K562 (cell line): Measurements from ENCODE around the gene RNF40.
A peak's percentile ranks its signal among the peaks of the same experiment; 100 is the strongest.

ENCODE experiments used
- EGR1 ChIP-seq: fragments of 450-650 bp; conservative IDR thresholded peaks from 2 replicates; pipeline ENCODE4 v1.6.1; 2017; ENCODE audit warnings: mild to moderate bottlenecking
- HMG20A ChIP-seq: fragments of 450-650 bp; formaldehyde crosslinking; conservative IDR thresholded peaks from 2 replicates; pipeline ENCODE4 v1.4.0; 2020; ENCODE audit warnings: mild to moderate bottlenecking, mixed read lengths
- POLR2A ChIP-seq: fragments of 450-650 bp; conservative IDR thresholded peaks from 2 replicates; pipeline ENCODE4 v1.6.1; 2016
- POLR2AphosphoS2 ChIP-seq: IDR thresholded peaks from 2 replicates; pipeline ENCODE4 v1.6.1; 2012; ENCODE audit warnings: low read length, improper control_type of control experiment
- RFX5 ChIP-seq: IDR thresholded peaks from 2 replicates; pipeline ENCODE4 v1.6.1; 2011; ENCODE audit warnings: low read depth, mild to moderate bottlenecking, improper control_type of control experiment, low read length
- ZFP1 ChIP-seq: fragments of 450-650 bp; formaldehyde crosslinking; IDR thresholded peaks from 2 replicates; pipeline ENCODE4 v1.4.0; 2020; ENCODE audit warnings: mild to moderate bottlenecking, mixed read lengths
- TF ChIP-seq, protein P1 (sequence below): sonication (generic); formaldehyde crosslinking; IDR thresholded peaks from 2 replicates; pipeline ENCODE4 v1.8.0; 2022; ENCODE audit warnings: mild to moderate bottlenecking, missing genetic modification reagents
- TF ChIP-seq, protein P2 (sequence below): fragments of 450-650 bp; formaldehyde crosslinking; IDR thresholded peaks from 2 replicates; pipeline ENCODE4 v1.4.0; 2022; ENCODE audit warnings: missing genetic modification characterization
- TF ChIP-seq, protein P3 (sequence below): sonication (generic); formaldehyde crosslinking; IDR thresholded peaks from 2 replicates; pipeline ENCODE4 v1.8.1; 2023; ENCODE audit warnings: mild to moderate bottlenecking, missing genetic modification reagents
- TF ChIP-seq, protein P4 (sequence below), 2 experiments: IDR thresholded peaks in 1 of 2; conservative IDR thresholded peaks in 1 of 2; 2 replicates each; pipeline ENCODE4 v1.6.1; 2016; ENCODE audit warnings: low read depth in 2 of 2, mild to moderate bottlenecking in 1 of 2, missing compliant biosample characterization in 1 of 2, missing genetic modification characterization in 1 of 2, moderate library complexity in 1 of 2

DNA sequence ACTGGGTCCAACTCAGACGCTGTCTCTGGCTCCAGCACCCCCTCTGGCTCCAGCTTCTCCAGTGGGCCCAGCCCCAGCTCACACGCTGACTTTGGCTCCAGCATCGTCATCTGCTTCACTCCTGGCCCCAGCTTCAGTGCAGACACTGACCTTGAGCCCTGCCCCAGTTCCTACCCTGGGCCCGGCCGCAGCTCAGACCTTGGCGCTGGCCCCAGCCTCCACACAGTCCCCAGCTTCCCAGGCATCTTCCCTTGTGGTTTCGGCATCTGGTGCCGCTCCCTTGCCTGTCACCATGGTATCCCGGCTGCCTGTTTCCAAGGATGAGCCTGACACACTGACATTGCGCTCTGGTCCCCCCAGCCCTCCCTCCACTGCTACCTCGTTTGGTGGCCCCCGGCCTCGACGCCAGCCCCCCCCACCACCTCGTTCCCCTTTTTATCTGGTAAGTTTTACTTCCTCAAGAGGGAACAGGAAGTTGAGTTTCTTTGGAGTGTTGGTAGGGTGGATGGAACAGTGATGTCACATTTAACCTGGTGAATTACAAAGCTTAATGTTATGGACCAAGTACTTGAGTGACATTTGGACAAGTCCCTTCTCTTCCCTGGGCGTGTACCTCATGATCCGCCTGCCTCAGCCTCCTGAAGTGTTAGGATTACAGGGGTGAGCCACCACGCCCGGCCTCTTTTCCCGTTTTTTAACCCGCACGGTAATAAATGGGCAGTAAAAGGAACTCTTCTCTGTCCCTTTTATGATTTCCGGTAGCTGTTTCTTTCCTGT lies 37.3 kb upstream of the RNF40 start:
- TF ChIP-seq, protein P1, sequence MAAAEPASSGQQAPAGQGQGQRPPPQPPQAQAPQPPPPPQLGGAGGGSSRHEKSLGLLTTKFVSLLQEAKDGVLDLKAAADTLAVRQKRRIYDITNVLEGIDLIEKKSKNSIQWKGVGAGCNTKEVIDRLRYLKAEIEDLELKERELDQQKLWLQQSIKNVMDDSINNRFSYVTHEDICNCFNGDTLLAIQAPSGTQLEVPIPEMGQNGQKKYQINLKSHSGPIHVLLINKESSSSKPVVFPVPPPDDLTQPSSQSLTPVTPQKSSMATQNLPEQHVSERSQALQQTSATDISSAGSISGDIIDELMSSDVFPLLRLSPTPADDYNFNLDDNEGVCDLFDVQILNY (CRISPR knock-in tag): no peak
- TF ChIP-seq, protein P2, sequence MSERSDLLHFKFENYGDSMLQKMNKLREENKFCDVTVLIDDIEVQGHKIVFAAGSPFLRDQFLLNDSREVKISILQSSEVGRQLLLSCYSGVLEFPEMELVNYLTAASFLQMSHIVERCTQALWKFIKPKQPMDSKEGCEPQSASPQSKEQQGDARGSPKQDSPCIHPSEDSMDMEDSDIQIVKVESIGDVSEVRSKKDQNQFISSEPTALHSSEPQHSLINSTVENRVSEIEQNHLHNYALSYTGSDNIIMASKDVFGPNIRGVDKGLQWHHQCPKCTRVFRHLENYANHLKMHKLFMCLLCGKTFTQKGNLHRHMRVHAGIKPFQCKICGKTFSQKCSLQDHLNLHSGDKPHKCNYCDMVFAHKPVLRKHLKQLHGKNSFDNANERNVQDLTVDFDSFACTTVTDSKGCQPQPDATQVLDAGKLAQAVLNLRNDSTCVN: no peak
- TF ChIP-seq RFX5: no peak
- TF ChIP-seq, protein P3, sequence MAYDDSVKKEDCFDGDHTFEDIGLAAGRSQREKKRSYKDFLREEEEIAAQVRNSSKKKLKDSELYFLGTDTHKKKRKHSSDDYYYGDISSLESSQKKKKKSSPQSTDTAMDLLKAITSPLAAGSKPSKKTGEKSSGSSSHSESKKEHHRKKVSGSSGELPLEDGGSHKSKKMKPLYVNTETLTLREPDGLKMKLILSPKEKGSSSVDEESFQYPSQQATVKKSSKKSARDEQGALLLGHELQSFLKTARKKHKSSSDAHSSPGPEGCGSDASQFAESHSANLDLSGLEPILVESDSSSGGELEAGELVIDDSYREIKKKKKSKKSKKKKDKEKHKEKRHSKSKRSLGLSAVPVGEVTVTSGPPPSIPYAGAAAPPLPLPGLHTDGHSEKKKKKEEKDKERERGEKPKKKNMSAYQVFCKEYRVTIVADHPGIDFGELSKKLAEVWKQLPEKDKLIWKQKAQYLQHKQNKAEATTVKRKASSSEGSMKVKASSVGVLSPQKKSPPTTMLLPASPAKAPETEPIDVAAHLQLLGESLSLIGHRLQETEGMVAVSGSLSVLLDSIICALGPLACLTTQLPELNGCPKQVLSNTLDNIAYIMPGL (CRISPR knock-in tag): no peak
- 0 out of 2 replicates have a peak, but pooled peaks have one; percentile 7 for TF ChIP-seq POLR2A
- no peak for TF ChIP-seq HMG20A (CRISPR knock-in tag)
- TF ChIP-seq POLR2AphosphoS2: no peak
- TF ChIP-seq EGR1: no peak
- TF ChIP-seq ZFP1 (CRISPR knock-in tag): no peak
- TF ChIP-seq, protein P4, sequence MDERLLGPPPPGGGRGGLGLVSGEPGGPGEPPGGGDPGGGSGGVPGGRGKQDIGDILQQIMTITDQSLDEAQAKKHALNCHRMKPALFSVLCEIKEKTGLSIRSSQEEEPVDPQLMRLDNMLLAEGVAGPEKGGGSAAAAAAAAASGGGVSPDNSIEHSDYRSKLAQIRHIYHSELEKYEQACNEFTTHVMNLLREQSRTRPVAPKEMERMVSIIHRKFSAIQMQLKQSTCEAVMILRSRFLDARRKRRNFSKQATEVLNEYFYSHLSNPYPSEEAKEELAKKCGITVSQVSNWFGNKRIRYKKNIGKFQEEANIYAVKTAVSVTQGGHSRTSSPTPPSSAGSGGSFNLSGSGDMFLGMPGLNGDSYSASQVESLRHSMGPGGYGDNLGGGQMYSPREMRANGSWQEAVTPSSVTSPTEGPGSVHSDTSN (CRISPR knock-in tag; IDR thresholded peaks at IDR 0.05; ENCODE audit: low read depth): no peak
- TF ChIP-seq, protein P4 (tag; conservative IDR thresholded peaks at IDR 0.05; ENCODE audit: low read depth): no peak
